ENCODE data around the gene KDM2A. TPM values are rescaled to one million over a fixed set of nuclear protein-coding genes. Genes with fewer than 3 reads are reported as not detected.
A peak's percentile ranks its signal among the peaks of the same experiment; 100 is the strongest.

Gene KDM2A
- total RNA-seq, 1 donor = 65.9 TPM

DNA sequence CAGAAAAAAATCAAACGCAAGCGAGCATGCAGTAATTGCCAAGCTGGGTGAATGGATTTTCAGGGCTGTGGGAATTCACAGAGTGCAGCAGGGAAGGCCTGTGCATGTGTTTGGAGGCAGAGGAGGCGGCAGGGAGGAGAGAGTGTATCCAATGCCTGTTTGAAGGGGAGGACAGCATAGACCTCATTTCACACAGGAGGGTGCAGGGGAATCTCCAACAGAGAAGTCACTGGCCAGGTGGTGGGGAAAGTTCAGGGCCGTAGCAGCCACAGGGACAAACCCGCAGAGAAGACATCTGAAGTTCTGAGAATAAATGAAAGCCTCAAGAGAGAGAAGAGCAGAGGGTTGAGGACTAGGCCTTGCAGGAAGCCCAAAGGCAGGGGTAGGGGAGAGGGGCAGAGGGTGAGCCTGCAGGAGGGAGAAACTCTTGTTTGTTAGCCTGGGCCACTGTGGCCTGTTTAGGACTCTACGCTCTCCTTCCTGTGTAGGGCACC is 19.2 kb upstream of the KDM2A start:
- Histone ChIP-seq H3K4me1 (ENCODE audit: insufficient read depth, low read length) (no peaks in the 10 kb centered on the region), H3K9me3 (ENCODE audit: low read depth, low read length) (no peaks in the 10 kb centered on the region), H3K4me2 (ENCODE audit: insufficient read depth, low read length) (no peak overlapping the region), H3K79me2 (ENCODE audit: insufficient read depth, low read length) (no peaks in the 10 kb centered on the region), H3K27ac (ENCODE audit: low read depth, low read length) (no peak overlapping the region), H3K36me3 (ENCODE audit: insufficient read depth, low read length) (no peaks in the 10 kb centered on the region), H3K4me3 (ENCODE audit: insufficient read depth, low read length) (no peak overlapping the region), H4K20me1 (ENCODE audit: insufficient read depth, low read length) (no peaks in the 10 kb centered on the region), H3K27me3 (ENCODE audit: insufficient read depth, low read length) (no peaks in the 10 kb centered on the region), H2AFZ (ENCODE audit: low read length) (no peak overlapping the region)
- peak; percentile 27 for DNase-seq (ENCODE audit: insufficient read length, low spot score, missing footprints)
- TF ChIP-seq, protein P1, sequence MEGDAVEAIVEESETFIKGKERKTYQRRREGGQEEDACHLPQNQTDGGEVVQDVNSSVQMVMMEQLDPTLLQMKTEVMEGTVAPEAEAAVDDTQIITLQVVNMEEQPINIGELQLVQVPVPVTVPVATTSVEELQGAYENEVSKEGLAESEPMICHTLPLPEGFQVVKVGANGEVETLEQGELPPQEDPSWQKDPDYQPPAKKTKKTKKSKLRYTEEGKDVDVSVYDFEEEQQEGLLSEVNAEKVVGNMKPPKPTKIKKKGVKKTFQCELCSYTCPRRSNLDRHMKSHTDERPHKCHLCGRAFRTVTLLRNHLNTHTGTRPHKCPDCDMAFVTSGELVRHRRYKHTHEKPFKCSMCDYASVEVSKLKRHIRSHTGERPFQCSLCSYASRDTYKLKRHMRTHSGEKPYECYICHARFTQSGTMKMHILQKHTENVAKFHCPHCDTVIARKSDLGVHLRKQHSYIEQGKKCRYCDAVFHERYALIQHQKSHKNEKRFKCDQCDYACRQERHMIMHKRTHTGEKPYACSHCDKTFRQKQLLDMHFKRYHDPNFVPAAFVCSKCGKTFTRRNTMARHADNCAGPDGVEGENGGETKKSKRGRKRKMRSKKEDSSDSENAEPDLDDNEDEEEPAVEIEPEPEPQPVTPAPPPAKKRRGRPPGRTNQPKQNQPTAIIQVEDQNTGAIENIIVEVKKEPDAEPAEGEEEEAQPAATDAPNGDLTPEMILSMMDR (IDR thresholded peaks at IDR 0.05; ENCODE audit: extremely low read depth, low read depth, low read length) = no peak

DNA sequence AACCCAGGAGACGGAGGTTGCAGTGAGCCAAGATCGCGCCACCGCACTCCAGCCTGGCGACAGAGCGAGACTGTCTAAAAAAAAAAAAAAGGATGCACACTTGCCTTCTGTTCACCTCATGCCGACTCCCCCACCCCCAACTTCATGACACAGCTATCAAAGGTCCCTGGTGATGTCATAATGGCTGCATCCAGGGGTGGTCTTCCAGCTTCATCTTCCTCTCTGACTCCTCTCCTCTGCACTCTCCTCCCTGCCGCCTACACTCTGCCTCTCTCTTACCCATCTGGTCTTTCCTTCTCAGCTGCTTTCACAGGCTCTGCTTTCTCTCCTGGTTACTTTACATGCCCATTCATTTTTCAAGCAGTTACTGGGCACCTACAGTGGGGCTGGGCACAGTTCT is 16.4 kb upstream of the KDM2A start:
- no peaks in the 10 kb centered on the region for H3K79me2 ChIP-seq (ENCODE audit: insufficient read depth, low read length)
- H4K20me1 ChIP-seq (ENCODE audit: insufficient read depth, low read length) = no peaks in the 10 kb centered on the region
- no peak overlapping the region for H3K4me2 ChIP-seq (ENCODE audit: insufficient read depth, low read length)

DNA sequence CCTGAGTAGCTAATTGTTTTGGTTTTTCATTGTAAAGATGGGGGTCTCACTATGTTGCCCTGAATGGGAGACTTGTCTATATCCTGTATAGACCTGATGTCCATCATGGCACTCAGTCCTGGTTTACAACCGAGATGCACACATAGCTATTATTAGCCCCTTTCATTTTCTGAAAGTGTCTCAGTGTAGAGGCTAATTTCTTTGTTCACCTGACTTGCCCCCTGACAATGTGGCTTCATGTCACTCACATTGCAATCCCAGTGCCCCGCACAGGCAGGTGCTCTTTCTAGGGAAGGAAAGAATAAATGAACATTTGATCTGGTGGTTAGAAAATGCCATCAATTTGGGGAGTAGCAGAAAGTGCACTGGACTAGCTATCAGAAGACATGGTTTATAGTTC is 13.1 kb upstream of the KDM2A start:
- no peaks in the 10 kb centered on the region for H3K27me3 ChIP-seq (ENCODE audit: insufficient read depth, low read length)
- no peaks in the 10 kb centered on the region for H3K4me1 ChIP-seq (ENCODE audit: insufficient read depth, low read length)
- no peak for DNase-seq (ENCODE audit: insufficient read length, low spot score, missing footprints)
- no peaks in the 10 kb centered on the region for H3K9me3 ChIP-seq (ENCODE audit: low read depth, low read length)
- TF ChIP-seq, protein P1 (IDR thresholded peaks at IDR 0.05; ENCODE audit: extremely low read depth, low read depth, low read length) = no peak
- no peak overlapping the region for H3K4me2 ChIP-seq (ENCODE audit: insufficient read depth, low read length)
- no peaks in the 10 kb centered on the region for H4K20me1 ChIP-seq (ENCODE audit: insufficient read depth, low read length)
- no peak overlapping the region for H3K4me3 ChIP-seq (ENCODE audit: insufficient read depth, low read length)
- H2AFZ ChIP-seq (ENCODE audit: low read length) = no peak overlapping the region
- H3K79me2 ChIP-seq (ENCODE audit: insufficient read depth, low read length) = no peaks in the 10 kb centered on the region
- no peak overlapping the region for H3K27ac ChIP-seq (ENCODE audit: low read depth, low read length)
- H3K36me3 ChIP-seq (ENCODE audit: insufficient read depth, low read length) = no peaks in the 10 kb centered on the region

More for the DNA sequence above, 16.4 kb upstream of the KDM2A start:
- Histone ChIP-seq H3K9me3 (ENCODE audit: low read depth, low read length) (no peaks in the 10 kb centered on the region), H3K27ac (ENCODE audit: low read depth, low read length) (no peak overlapping the region), H2AFZ (ENCODE audit: low read length) (no peak overlapping the region), H3K4me1 (ENCODE audit: insufficient read depth, low read length) (no peaks in the 10 kb centered on the region), H3K4me3 (ENCODE audit: insufficient read depth, low read length) (no peak overlapping the region), H3K27me3 (ENCODE audit: insufficient read depth, low read length) (no peaks in the 10 kb centered on the region), H3K36me3 (ENCODE audit: insufficient read depth, low read length) (no peaks in the 10 kb centered on the region)
- DNase-seq (ENCODE audit: insufficient read length, low spot score, missing footprints) = no peak
- TF ChIP-seq, protein P1 (IDR thresholded peaks at IDR 0.05; ENCODE audit: extremely low read depth, low read depth, low read length) = no peak

DNA sequence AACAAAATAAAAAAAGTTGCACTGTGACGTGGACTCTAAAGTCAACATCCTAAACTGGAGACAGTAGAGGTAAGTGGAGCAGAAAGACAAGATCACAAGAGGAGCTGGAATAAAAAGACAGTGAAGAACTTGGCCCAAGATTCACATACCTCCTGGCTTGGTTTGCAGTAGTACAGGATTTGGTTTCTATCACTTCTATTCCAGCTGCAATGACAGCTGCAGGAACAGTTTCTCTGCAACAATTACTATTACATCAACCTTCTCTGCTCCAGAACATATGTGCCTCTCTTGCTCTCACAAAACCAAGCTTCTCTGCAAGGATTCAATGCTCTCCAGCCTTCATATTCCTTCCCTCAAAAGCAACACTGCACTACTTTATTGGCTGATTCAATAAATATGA is 7.8 kb upstream of the KDM2A start:
- no peaks in the 10 kb centered on the region for H3K27me3 ChIP-seq (ENCODE audit: insufficient read depth, low read length)
- H3K4me1 ChIP-seq (ENCODE audit: insufficient read depth, low read length) = no peaks in the 10 kb centered on the region
- no peak overlapping the region for H2AFZ ChIP-seq (ENCODE audit: low read length)
- no peaks in the 10 kb centered on the region for H3K9me3 ChIP-seq (ENCODE audit: low read depth, low read length)
- no peaks in the 10 kb centered on the region for H3K79me2 ChIP-seq (ENCODE audit: insufficient read depth, low read length)
- TF ChIP-seq, protein P1 (IDR thresholded peaks at IDR 0.05; ENCODE audit: extremely low read depth, low read depth, low read length) = no peak
- DNase-seq (ENCODE audit: insufficient read length, low spot score, missing footprints) = no peak
- H3K4me3 ChIP-seq (ENCODE audit: insufficient read depth, low read length) = no peak overlapping the region
- no peak overlapping the region for H3K4me2 ChIP-seq (ENCODE audit: insufficient read depth, low read length)
- H3K27ac ChIP-seq (ENCODE audit: low read depth, low read length) = no peak overlapping the region
- H3K36me3 ChIP-seq (ENCODE audit: insufficient read depth, low read length) = no peaks in the 10 kb centered on the region
- no peaks in the 10 kb centered on the region for H4K20me1 ChIP-seq (ENCODE audit: insufficient read depth, low read length)

Measured in osteoblast (primary cell).